NCI-H2227 treated with DMSO at 0.1 percent for 48 hours (cell line): ENCODE measurements around the gene B3GALNT2.
"Not testable (repeated sequence)": the region's sequence is repeated elsewhere in the genome, so short reads cannot be mapped to it uniquely, and the experiment has no call there.

Experiments used
- DNase-seq: peaks from one replicate; lab custom pipeline; 2025; lab: John Stamatoyannopoulos, UW

Gene B3GALNT2

GRCh38 chr1:235504122-235504493 lies at the start of gene B3GALNT2:
TSS of gene B3GALNT2 (minus strand) at chr1:235504452. CDS start at chr1:235504252, 200 bp downstream.
- DNase-seq: no peak

- DNase-seq: peak; percentile 61
Observed at GRCh38 chr1:235553112-235553551, 48.9 kb upstream of the B3GALNT2 start.

GRCh38 chr1:235552146-235552716 lies 48.0 kb upstream of the B3GALNT2 start:
- DNase-seq: no peak

GRCh38 chr1:235549351-235550139 lies 45.3 kb upstream of the B3GALNT2 start:
- no peak for DNase-seq

- not testable (repeated sequence) for DNase-seq
Observed at GRCh38 chr1:235546369-235547155, 42.3 kb upstream of the B3GALNT2 start.

GRCh38 chr1:235545292-235545930 lies 41.2 kb upstream of the B3GALNT2 start:
- no peak for DNase-seq

GRCh38 chr1:235542845-235543244 lies 38.6 kb upstream of the B3GALNT2 start:
- not testable (repeated sequence) for DNase-seq

- DNase-seq: no peak
Observed at GRCh38 chr1:235533476-235534168, 29.4 kb upstream of the B3GALNT2 start.

GRCh38 chr1:235532360-235532759 lies 28.1 kb upstream of the B3GALNT2 start:
- no peak for DNase-seq

GRCh38 chr1:235527196-235527814 lies 23.1 kb upstream of the B3GALNT2 start:
- DNase-seq: no peak

- DNase-seq: no peak
Observed at GRCh38 chr1:235525314-235525713, 21.1 kb upstream of the B3GALNT2 start.

- no peak for DNase-seq
Observed at GRCh38 chr1:235516862-235517446, 12.7 kb upstream of the B3GALNT2 start.

- DNase-seq: no peak
Observed at GRCh38 chr1:235515844-235516512, 11.7 kb upstream of the B3GALNT2 start.

GRCh38 chr1:235513495-235514366 lies 9.5 kb upstream of the B3GALNT2 start:
- DNase-seq: peak; percentile 68

- DNase-seq: no peak
Observed at GRCh38 chr1:235511470-235512240, 7.4 kb upstream of the B3GALNT2 start.

GRCh38 chr1:235510823-235511222 lies 6.6 kb upstream of the B3GALNT2 start:
- no peak for DNase-seq

- DNase-seq: no peak
Observed at GRCh38 chr1:235507623-235508022, 3.4 kb upstream of the B3GALNT2 start.

- DNase-seq: peak; percentile 98
Observed at GRCh38 chr1:235504494-235505222, 406 bp upstream of the B3GALNT2 start.
